A673 (cell line): ENCODE data around the gene PSG2. TPM values are rescaled to one million over a fixed set of nuclear protein-coding genes. Genes with fewer than 3 reads are reported as not detected.
"Not testable (repeated sequence)": the region's sequence is repeated elsewhere in the genome, so short reads cannot be mapped to it uniquely, and the experiment has no call there.

Source experiments
- BruUV-seq: library from RNA; stranded (reverse); fragments of 400-500 nt; replicated peaks from 2 replicates; lab custom pipeline; 2021; lab: Mats Ljungman, UMichigan
- CTCF ChIA-PET: fragments of 300-600 bp; sonication (Branson Sonifier 250); formaldehyde crosslinking; loops from one replicate; lab custom pipeline; 2022; ENCODE audit warnings: antibody characterized with exemption; lab: Charles Lee
- POLR2A ChIA-PET: fragments of 300-600 bp; sonication (Branson Sonifier 250); formaldehyde crosslinking; loops from one replicate; lab custom pipeline; 2022; ENCODE audit warnings: antibody characterized with exemption; ENCODE audit not compliant: low non-redundant PET; lab: Charles Lee
- DNase-seq: peaks from one replicate; pipeline ENCODE4 v3.0.0-alpha.2; 2015; ENCODE audit warnings: low spot score
- H3K27ac ChIP-seq: fragments of 200-600 bp; sonication (generic); 2 replicates; pipeline ENCODE4 v1.5.1; 2016; ENCODE audit warnings: mixed run types, low read depth, mild to moderate bottlenecking, mixed read lengths, antibody characterized with exemption, low read length; ENCODE audit not compliant: poor library complexity, severe bottlenecking
- H3K27me3 ChIP-seq: fragments of 200-600 bp; sonication (generic); replicated peaks from 2 replicates; pipeline ENCODE4 v1.6.1; 2017; ENCODE audit warnings: mixed run types, low read depth, mild to moderate bottlenecking, mixed read lengths, antibody characterized with exemption, low read length; ENCODE audit not compliant: insufficient read depth, poor library complexity
- H3K36me3 ChIP-seq: fragments of 200-600 bp; sonication (generic); 2 replicates; pipeline ENCODE4 v1.6.1; 2016; ENCODE audit warnings: mixed run types, mild to moderate bottlenecking, mixed read lengths, antibody characterized with exemption, low read length; ENCODE audit not compliant: insufficient read depth, poor library complexity, severe bottlenecking
- H3K4me1 ChIP-seq: fragments of 200-600 bp; sonication (generic); 2 replicates; pipeline ENCODE4 v1.6.1; 2017; ENCODE audit warnings: mixed run types, mild to moderate bottlenecking, mixed read lengths, antibody characterized with exemption, low read length; ENCODE audit not compliant: insufficient read depth, poor library complexity, severe bottlenecking
- H3K4me3 ChIP-seq: fragments of 200-600 bp; sonication (generic); 2 replicates; pipeline ENCODE4 v1.5.1; 2016; ENCODE audit warnings: low read depth, mixed run types, mild to moderate bottlenecking, mixed read lengths, low read length; ENCODE audit not compliant: poor library complexity, severe bottlenecking
- H3K9me3 ChIP-seq: fragments of 200-600 bp; sonication (generic); 2 replicates; pipeline ENCODE4 v1.6.1; 2016; ENCODE audit warnings: mixed run types, low read depth, mild to moderate bottlenecking, mixed read lengths, antibody characterized with exemption, low read length; ENCODE audit not compliant: poor library complexity, severe bottlenecking
- EZH2 ChIP-seq: fragments of 200-600 bp; sonication (generic); IDR thresholded peaks from 2 replicates; pipeline ENCODE4 v1.6.1; 2017; ENCODE audit warnings: borderline replicate concordance, low read depth, mild to moderate bottlenecking, mixed read lengths, antibody characterized with exemption, low read length; ENCODE audit not compliant: poor library complexity, severe bottlenecking
- intact Hi-C: fragments of 100-400 bp; cut with micrococcal nuclease; formaldehyde crosslinking; loops from one replicate; pipeline ENCODE4 v1.10.0; 2022; ENCODE audit not compliant: unreplicated experiment
- total RNA-seq: library from RNA; stranded (reverse); gene quantifications from 2 replicates; pipeline ENCODE4 v1.2.3, GENCODE V29; 2021
- TF ChIP-seq, protein P1 (sequence below): fragments of 300-800, 200-600 bp; sonication (generic); conservative IDR thresholded peaks from 2 replicates; pipeline ENCODE4 v1.5.1; 2017; ENCODE audit warnings: low read depth, mild to moderate bottlenecking, antibody characterized with exemption, low read length, moderate library complexity, mixed read lengths

The PSG2 gene
- total RNA-seq, 1 experiment from 2014 or later = not detected

DNA sequence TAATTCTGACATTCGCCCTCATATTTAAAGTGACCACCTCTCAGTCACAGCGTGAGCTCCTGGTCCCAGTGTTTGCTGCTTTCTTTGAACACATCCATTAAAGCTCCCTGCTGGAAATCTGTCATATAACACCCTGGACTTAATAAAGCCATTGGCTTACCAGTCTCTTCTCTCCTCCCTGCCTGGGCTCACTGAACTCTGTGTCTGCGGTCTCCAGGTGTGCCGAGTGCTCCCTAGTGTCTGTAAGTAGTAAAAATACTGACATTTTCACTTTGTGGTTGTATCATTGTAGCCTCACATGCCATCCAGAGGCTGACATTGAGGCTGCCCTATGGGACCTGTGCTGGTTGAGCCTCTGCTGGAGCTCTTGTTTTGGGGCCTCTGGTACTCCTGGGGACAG is 53.6 kb downstream of the PSG2 start:
- H3K27me3 ChIP-seq = no peaks in the 10 kb centered on the region
- intact Hi-C loops = no loop called here
- no peak for TF ChIP-seq EZH2
- TF ChIP-seq, protein P1, sequence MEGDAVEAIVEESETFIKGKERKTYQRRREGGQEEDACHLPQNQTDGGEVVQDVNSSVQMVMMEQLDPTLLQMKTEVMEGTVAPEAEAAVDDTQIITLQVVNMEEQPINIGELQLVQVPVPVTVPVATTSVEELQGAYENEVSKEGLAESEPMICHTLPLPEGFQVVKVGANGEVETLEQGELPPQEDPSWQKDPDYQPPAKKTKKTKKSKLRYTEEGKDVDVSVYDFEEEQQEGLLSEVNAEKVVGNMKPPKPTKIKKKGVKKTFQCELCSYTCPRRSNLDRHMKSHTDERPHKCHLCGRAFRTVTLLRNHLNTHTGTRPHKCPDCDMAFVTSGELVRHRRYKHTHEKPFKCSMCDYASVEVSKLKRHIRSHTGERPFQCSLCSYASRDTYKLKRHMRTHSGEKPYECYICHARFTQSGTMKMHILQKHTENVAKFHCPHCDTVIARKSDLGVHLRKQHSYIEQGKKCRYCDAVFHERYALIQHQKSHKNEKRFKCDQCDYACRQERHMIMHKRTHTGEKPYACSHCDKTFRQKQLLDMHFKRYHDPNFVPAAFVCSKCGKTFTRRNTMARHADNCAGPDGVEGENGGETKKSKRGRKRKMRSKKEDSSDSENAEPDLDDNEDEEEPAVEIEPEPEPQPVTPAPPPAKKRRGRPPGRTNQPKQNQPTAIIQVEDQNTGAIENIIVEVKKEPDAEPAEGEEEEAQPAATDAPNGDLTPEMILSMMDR = no peak
- BruUV-seq = no TSS peak
- ChIA-PET POLR2A (no interaction called here), CTCF (no interaction called here)
- no peak overlapping the region for H3K4me3 ChIP-seq
- no peak for DNase-seq
- H3K4me1 ChIP-seq = no peaks in the 10 kb centered on the region
- H3K27ac ChIP-seq = no peak overlapping the region
- no peaks in the 10 kb centered on the region for H3K9me3 ChIP-seq
- H3K36me3 ChIP-seq = no peaks in the 10 kb centered on the region

DNA sequence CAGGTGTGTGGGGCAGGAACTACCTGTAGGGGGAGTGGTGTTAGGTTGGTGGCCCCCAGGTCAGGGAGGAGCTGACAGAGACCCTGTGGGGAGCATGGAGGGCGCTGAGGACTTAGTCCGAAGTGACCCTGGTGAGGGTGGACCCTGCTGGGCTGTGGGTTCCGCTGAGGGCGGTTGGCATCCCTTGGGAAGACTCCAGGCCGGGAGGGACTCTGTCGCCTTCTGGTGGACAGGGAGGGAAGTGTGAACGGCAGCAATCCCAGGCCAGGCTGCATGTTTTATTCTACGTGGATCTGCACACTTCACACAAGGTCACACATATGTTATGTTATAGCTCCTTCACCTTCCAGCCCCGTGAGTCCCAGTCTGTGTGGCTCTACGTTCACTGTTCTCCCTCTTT is 54.5 kb downstream of the PSG2 start:
- POLR2A ChIA-PET, CTCF ChIA-PET: not testable (repeated sequence)
- TF ChIP-seq, protein P1 = peak; percentile 48

DNA sequence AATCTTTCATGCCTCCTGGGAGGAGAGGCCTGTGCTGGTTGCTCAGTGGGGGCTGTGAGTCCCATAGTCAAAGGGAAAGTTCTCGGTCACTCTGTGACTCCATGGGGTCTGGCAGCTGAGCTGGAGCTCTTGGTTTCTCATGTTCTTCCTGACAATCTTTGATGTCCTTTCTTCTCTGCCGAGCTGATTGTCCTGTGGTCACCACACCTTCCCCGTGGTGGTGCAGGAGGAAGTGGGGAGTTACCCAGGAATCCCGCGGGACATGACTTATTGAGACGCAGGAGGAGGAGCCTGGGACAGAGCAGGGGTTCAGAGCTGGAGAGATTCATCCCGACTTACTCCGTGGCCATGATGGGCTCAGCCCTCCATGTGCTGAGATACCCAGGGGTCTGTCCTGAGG is 55.4 kb downstream of the PSG2 start:
- POLR2A ChIA-PET, H3K27me3 ChIP-seq, H3K27ac ChIP-seq, DNase-seq, H3K36me3 ChIP-seq, intact Hi-C loops, CTCF ChIA-PET, BruUV-seq, H3K4me3 ChIP-seq, H3K4me1 ChIP-seq, H3K9me3 ChIP-seq: not testable (repeated sequence)

More for the DNA sequence above, 54.5 kb downstream of the PSG2 start:
- H3K4me1 ChIP-seq, H3K4me3 ChIP-seq, H3K27ac ChIP-seq, H3K9me3 ChIP-seq, H3K27me3 ChIP-seq, BruUV-seq, intact Hi-C loops, H3K36me3 ChIP-seq: not testable (repeated sequence)
- peak; percentile 6 for DNase-seq

DNA sequence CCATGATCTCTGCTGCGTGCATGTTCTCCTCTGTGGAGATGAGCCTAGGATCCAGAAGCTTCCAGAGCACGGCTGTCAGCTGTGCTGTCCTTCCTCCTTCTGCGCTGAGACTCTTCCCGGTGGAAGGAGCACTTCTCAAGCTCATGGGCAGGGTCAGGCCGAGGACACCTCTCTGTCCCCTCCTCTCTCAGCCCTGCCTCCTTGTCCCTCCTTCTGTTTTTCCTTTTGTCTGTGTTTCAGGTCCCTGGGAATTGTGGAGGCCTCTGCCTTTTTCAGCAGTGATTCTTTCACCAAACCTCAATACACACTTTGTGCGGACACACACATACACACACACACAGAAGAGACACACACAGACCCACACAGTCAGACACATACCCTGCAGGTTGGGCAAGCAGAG is 56.1 kb downstream of the PSG2 start, which contains the start of gene PSG11:
PSG11 (minus strand) TSS at position 101 of the 400 bp plus-strand sequence; CDS start at position 4, 97 bp downstream.
- H3K4me3 ChIP-seq, BruUV-seq, POLR2A ChIA-PET, H3K9me3 ChIP-seq, CTCF ChIA-PET, DNase-seq, H3K27ac ChIP-seq, H3K4me1 ChIP-seq, H3K36me3 ChIP-seq, H3K27me3 ChIP-seq, intact Hi-C loops: not testable (repeated sequence)

DNA sequence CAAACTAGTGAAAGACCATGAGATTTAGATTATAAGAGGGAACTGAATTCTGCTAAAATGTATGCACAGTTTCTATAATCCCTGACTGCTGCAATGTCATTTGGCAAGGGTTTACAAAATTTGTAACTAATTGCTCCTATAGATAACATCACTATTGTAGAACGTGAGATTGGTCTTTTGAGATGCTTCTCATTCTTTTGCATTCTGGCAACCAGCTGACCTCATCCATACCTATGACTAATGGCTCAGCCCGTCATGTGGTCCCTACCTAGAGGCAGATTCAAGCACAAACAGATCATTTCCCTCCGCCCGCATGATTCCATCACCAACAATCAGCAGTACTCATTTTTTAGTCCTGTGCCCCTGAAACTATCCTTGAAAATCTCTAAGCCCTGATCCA is 60.4 kb downstream of the PSG2 start:
- H3K4me1 ChIP-seq, BruUV-seq, H3K36me3 ChIP-seq, H3K9me3 ChIP-seq, POLR2A ChIA-PET, DNase-seq, H3K4me3 ChIP-seq, intact Hi-C loops, H3K27ac ChIP-seq, H3K27me3 ChIP-seq, CTCF ChIA-PET: not testable (repeated sequence)

DNA sequence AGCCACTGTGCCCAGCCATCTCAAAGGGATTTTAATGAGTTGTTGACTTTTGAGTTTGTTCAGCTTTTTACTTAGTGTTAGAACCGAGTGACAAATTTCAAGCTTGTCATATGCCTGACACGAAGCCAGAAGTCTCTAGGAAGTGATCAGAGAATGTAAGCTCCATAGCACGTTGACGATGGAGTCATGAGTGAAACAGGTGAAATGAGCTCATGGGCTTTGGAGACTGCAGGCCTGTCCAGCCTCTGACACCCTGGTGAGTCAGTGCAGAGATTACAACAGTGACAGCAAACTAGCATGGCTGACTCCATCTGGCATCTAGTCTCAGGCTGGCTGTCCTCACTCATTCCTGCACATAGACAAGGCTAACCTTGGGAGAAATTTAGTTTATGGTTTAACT is 60.9 kb downstream of the PSG2 start:
- intact Hi-C loops, H3K27me3 ChIP-seq, CTCF ChIA-PET, H3K36me3 ChIP-seq, H3K9me3 ChIP-seq, POLR2A ChIA-PET, H3K4me1 ChIP-seq, H3K4me3 ChIP-seq, BruUV-seq, H3K27ac ChIP-seq, DNase-seq: not testable (repeated sequence)
